Measurements from ENCODE around the gene CCDC144A.
A peak's percentile ranks its signal among the peaks of the same experiment; 100 is the strongest.
"Not testable (repeated sequence)": the region's sequence is repeated elsewhere in the genome, so short reads cannot be mapped to it uniquely, and the experiment has no call there.

Gene CCDC144A

GRCh38 chr17:16689731-16690281 lies at the start of gene CCDC144A:
CCDC144A (plus strand) TSS chr17:16690241; CDS start chr17:16690401, 160 bp downstream.
- DNase-seq (ENCODE audit: low spot score): peak; percentile 33

- DNase-seq (ENCODE audit: low spot score): no peak
Measured at GRCh38 chr17:16649585-16649984, 40.5 kb upstream of the CCDC144A start.

- no peak for DNase-seq (ENCODE audit: low spot score)
Measured at GRCh38 chr17:16652252-16652651, 37.8 kb upstream of the CCDC144A start.

- DNase-seq (ENCODE audit: low spot score): no peak
Measured at GRCh38 chr17:16652847-16653366, 37.1 kb upstream of the CCDC144A start.

- DNase-seq (ENCODE audit: low spot score): peak; percentile 75
Measured at GRCh38 chr17:16653367-16654041, 36.5 kb upstream of the CCDC144A start, which contains the start of gene ZNF624. ZNF624 (minus strand) TSS chr17:16653850.

GRCh38 chr17:16661217-16661616 lies 28.8 kb upstream of the CCDC144A start:
- DNase-seq (ENCODE audit: low spot score): no peak

- no peak for DNase-seq (ENCODE audit: low spot score)
Measured at GRCh38 chr17:16662936-16663335, 27.1 kb upstream of the CCDC144A start.

- DNase-seq (ENCODE audit: low spot score): not testable (repeated sequence)
Measured at GRCh38 chr17:16666553-16666906, 23.5 kb upstream of the CCDC144A start.

- DNase-seq (ENCODE audit: low spot score): not testable (repeated sequence)
Measured at GRCh38 chr17:16666907-16667636, 23.0 kb upstream of the CCDC144A start.

- DNase-seq (ENCODE audit: low spot score): no peak
Measured at GRCh38 chr17:16676676-16677268, 13.3 kb upstream of the CCDC144A start.

- not testable (repeated sequence) for DNase-seq (ENCODE audit: low spot score)
Measured at GRCh38 chr17:16683290-16684138, 6.5 kb upstream of the CCDC144A start.

GRCh38 chr17:16686019-16686418 lies 4.0 kb upstream of the CCDC144A start:
- not testable (repeated sequence) for DNase-seq (ENCODE audit: low spot score)

- not testable (repeated sequence) for DNase-seq (ENCODE audit: low spot score)
Measured at GRCh38 chr17:16687151-16687550, 2.9 kb upstream of the CCDC144A start.

GRCh38 chr17:16690447-16690846 lies 406 bp downstream of the CCDC144A start:
- DNase-seq (ENCODE audit: low spot score): not testable (repeated sequence)

GRCh38 chr17:16697603-16698002 lies 7.6 kb downstream of the CCDC144A start:
- DNase-seq (ENCODE audit: low spot score): not testable (repeated sequence)

- not testable (repeated sequence) for DNase-seq (ENCODE audit: low spot score)
Measured at GRCh38 chr17:16745492-16746203, 55.6 kb downstream of the CCDC144A start.

GRCh38 chr17:16746571-16746970 lies 56.5 kb downstream of the CCDC144A start:
- DNase-seq (ENCODE audit: low spot score): not testable (repeated sequence)

GRCh38 chr17:16750515-16750914 lies 60.5 kb downstream of the CCDC144A start:
- DNase-seq (ENCODE audit: low spot score): not testable (repeated sequence)

- not testable (repeated sequence) for DNase-seq (ENCODE audit: low spot score)
Measured at GRCh38 chr17:16751224-16751923, 61.3 kb downstream of the CCDC144A start.

- not testable (repeated sequence) for DNase-seq (ENCODE audit: low spot score)
Measured at GRCh38 chr17:16751924-16752287, 61.9 kb downstream of the CCDC144A start.
